Measurements from ENCODE around the gene ERG.

Gene ERG

DNA sequence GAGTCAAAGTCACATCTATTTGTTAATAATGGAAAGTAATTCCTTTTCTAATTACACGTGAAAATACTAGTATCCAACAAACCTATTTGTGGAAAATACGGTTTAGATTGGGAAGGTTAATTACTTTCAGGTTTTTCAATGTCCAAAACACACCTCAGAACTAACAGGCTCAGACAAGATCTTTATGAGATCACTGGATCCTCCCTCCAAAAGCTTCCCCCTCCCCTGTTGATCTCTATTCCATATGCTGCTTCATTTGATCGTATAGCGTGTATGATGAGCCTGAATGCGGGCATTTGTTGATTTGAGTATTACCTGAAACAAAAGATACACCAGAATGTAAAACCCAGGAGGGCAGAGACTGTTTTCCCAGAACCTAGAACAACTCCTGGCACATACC lies 26.5 kb downstream of the ERG start:
- no peak for DNase-seq

- no peak for DNase-seq
These were observed 27.5 kb downstream of the ERG start for GRCh38 chr21:38470755-38471154.

- no peak for DNase-seq
These were observed 28.6 kb downstream of the ERG start for GRCh38 chr21:38469642-38470041.

GRCh38 chr21:38468989-38469388 lies 29.3 kb downstream of the ERG start:
- no peak for DNase-seq

DNA sequence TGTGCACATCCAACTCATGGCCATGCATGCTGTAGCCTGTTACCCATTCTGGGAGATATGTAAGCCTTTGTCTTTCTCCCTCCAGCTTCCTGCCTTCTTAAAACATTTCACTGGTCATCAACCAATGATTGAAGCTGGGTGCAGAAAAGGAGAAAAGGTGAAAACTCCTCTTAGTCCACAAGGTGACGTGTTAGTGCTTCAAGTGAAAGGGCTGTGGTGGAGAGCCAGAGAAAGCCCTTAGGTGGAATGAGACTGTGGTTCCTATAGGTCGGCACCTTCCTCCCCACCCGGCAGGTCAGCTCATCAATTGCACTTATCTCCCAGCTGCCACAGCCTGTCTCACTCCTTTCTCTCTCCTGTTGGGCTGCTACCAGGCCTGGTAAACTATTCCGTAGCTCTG lies 30.4 kb downstream of the ERG start:
- DNase-seq: no peak

- DNase-seq: no peak
These were observed 30.9 kb downstream of the ERG start for GRCh38 chr21:38467374-38467773.

DNA sequence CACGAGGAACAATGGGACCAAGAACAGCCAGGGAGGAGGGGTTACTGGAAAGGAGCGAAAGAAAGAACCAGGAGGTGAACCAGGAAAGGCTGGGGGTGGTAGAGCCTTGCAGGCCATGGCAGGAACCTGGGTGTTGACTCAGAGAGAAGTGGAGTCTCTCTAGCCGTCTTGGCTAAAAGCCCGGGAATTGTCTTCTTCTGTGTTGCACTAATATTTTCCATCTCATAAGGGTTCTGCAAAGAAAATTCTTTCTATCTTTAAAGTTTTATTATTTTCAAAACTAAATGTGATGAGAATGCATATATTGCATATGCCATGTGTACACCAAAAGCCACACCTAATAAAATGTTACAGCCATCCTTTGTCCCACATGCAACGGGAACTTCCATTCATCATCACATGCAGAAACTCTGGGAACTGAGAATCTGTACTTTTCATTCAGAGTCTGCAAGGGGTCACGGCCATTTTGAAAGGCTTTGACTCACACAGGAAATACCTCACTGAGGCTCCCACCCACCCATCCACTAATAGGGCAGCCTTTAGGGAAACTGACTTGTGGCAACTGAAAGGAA lies 38.0 kb downstream of the ERG start:
- DNase-seq: no peak

DNA sequence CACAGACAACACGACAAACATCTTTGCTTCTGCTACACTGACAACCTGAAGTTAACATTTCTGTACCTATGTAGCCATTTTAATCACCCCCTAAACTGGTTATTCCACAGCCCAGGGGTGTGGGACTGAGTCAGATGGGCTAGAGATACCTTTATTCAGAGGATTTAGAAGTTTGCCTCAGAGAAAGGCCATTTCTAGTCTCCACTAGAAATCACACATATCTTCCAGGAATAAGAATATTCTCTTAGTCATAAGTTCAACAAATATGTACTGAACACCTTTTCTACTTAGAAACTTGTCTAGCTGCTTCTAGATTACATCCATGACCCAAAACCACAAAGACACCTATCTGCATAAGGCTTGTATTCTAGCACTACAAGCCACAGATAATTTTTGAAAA lies 38.8 kb downstream of the ERG start:
- no peak for DNase-seq

DNA sequence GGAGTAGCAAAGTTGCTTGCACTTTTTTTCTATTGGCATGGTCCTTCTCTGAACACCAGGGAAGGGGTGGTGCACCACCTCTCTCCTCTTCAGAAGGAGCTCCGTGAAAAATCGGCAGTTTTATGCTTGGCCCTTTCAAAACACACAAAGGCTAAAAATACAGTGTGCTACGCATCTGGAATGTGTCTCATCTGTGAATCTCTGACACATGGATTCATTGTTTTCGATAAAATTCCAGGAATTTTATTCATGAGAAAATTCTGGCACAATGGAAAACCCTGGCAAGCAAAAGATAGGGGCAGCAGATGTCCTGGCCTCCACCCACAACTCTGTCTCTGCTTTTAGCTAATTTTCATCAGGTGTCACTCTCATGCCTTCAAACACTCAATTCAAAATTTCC lies 42.9 kb downstream of the ERG start:
- no peak for DNase-seq

GRCh38 chr21:38454702-38455101 lies 43.6 kb downstream of the ERG start:
- no peak for DNase-seq

DNA sequence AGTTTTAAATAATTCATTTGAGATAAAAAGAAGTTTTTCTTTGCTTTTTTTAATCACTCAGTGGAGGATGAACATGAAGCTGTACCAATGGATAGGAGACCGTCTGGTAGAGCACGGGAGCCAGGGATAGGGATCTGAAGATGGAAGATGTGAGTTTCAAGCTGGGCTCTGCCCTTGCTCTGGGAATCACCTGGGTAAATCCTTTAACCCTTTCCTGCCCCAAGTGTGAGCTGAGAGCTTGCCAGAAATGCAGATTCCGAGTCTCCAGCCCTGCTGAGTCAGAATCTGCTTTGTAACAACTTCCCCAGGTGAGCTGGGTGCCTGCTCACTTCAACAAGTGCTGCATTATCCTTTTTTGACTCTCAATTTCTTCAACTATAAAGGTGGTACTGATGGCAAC lies 44.1 kb downstream of the ERG start:
- DNase-seq: no peak

GRCh38 chr21:38448671-38449385 lies 49.4 kb downstream of the ERG start:
- DNase-seq: no peak

DNA sequence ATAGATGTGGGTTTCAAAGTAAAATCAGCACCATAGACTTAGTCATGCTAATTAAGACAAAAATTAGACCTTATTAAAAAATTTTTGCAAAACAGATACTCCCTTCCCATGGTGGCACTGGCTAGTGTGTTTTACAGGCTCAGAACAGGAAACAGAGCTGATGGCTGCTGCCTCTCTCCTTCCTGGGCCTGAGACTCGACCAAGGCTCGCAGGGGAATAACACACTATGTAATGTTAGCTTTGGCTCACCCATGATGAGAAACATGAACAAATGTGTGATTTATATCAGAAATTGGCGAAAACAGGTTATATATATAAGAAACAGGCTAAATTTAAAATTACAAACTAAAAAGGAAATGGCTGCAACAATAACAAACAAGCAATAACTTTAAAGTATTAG lies 50.7 kb downstream of the ERG start:
- no peak for DNase-seq

- no peak for DNase-seq
These were observed 53.6 kb downstream of the ERG start for GRCh38 chr21:38444691-38445090.

DNA sequence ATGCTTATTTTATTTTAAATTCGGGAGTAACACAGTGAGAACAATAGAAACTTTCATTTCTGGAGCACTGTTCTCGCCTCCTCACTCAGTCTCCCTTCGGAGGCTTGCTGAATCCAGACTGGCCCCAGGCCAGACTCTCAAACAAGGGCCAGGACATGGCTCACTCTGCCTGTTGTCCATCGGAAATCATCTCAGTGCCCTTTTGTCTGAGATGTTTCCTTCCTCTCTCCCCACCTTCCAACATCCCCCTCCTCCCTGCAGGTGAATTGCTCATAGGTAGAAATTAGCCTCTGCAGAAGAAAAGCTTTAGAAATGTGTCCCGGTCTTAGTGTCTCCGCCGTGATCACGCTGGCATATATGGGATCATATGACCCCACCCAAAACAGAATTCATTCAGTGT lies 55.2 kb downstream of the ERG start:
- DNase-seq: no peak

DNA sequence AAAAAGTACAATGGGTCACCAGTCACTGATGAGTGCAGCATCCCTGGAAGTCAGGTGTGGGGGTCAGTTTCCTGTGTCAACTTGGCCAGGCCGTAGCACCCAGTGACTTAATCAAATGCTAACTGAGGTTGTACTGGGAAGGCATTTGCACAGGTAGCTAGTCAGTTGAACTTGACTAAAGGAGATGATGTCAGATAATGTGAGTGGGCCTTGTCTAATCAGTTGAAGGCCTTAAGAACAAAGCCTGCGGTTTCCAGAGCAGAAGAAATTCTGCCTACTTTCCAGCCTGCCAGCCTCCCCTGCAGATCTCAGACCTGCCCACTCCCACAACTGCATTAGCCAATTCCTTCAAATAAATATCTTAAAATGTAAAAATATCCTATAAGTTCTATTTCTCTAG lies 57.1 kb downstream of the ERG start:
- no peak for DNase-seq

GRCh38 chr21:38440746-38441145 lies 57.5 kb downstream of the ERG start:
- peak; percentile 78 for DNase-seq

DNA sequence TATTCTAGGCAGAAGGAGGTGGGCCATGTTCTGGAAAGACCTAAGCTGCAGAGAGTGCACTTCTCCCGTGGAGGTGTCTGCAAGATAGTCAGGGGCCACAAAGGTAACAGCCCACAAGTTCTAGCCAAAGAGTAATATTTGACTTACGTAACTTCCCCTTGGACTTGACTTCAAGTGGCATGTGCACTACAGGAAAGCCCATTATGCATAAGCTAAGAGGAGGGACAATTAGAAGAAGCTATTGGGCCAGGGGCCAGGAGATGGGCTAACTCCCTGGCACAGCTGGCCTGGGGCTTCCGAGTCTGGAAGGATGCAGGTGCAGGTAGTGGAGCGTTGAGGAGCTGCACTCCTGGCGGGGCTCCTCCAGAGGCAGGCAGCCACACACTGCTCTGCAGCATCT lies 58.3 kb downstream of the ERG start:
- DNase-seq: no peak

GRCh38 chr21:38439426-38439825 lies 58.9 kb downstream of the ERG start:
- DNase-seq: no peak

GRCh38 chr21:38438462-38438893 lies 59.8 kb downstream of the ERG start:
- DNase-seq: peak; percentile 69

DNA sequence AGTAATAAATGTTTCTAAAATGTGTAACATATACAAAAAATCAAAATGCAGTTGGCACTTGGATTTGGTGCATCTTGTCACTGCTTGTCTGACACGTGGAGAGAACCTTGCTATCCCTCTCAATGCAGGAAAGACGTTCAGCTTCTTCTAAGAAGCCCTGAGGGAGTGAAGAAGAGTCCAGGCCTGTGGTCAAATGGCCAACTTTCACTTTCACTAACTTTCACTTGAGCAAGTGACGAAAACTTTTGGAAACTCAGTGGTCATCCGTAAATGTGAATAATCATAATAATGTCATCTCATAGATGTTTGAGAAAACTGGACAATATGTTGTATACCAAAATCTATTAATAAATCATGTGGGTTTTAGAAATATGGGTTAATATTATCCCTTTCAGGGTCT lies 61.9 kb downstream of the ERG start:
- no peak for DNase-seq

DNA sequence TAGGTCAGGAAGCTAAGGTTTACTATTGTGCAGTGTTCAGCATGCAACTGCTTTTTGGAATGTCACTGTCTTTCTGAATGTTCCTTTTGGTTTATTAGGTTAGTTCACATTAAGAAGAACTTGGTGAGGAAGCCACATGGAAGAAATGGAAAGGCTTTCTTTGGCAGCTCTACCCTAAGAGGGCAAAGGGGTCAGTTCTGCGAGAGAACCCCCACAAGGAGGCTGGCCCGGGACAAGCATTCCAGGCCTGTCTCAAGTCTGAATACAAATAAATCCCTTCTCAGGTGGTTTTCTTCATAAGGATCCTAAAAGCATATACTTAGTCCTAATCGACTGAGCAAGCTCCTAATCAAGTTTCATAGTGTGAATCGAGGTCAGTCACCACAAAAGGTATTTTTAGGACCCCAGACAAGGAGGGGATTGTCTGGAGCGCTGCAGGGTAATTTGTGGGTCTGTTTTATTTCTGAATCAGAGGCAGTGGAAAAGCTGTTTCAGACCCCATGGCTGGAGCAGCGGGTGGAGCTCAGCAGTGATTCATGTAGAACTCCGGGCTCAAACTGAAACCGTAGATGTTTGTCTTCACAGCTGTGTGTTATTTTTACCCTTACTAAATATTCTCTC lies 63.3 kb downstream of the ERG start:
- no peak for DNase-seq

DNA sequence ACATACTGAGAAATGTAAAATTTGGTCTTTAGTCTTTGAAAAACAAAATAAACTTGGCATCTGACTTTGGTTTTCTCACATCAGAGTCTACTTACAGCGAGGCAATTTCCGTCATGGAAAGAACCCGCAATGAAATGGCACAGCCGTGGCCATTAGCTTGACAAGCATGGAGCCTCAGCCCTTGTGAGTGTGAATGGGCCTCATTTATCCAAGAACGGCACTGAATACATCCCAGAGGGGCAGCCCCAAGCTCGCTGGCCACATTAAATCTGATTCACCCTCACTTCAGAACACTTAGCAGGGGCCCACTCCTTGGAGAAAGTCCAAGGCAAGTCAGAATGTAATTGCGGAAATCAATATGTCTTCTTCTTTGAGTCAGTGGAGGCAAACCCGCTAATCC lies 64.8 kb downstream of the ERG start:
- DNase-seq: no peak

GRCh38 chr21:38430401-38430984 lies 67.8 kb downstream of the ERG start:
- no peak for DNase-seq

Data from T1000 (cell line).